ES-I3 (cell line): ENCODE results near the gene PAAF1.
"Not testable (repeated sequence)": the region's sequence is repeated elsewhere in the genome, so short reads cannot be mapped to it uniquely, and the experiment has no call there.

ENCODE experiments used
- H3K36me3 ChIP-seq: 2 replicates; pipeline ENCODE4 v1.6.1; 2013; ENCODE audit warnings: mild to moderate bottlenecking, low read length, control low read depth, moderate library complexity; ENCODE audit not compliant: insufficient read depth
- H3K4me1 ChIP-seq: 2 replicates; pipeline ENCODE4 v1.6.1; 2013; ENCODE audit warnings: mild to moderate bottlenecking, control low read depth, low read length; ENCODE audit not compliant: insufficient read depth
- H3K9ac ChIP-seq: 2 replicates; pipeline ENCODE4 v1.6.1; 2013; ENCODE audit warnings: low read depth, mild to moderate bottlenecking, low read length, moderate library complexity
- H3K9me3 ChIP-seq: 2 replicates; pipeline ENCODE4 v1.6.1; 2013; ENCODE audit warnings: mild to moderate bottlenecking, low read length, moderate library complexity; ENCODE audit not compliant: control insufficient read depth, insufficient read depth

PAAF1 gene

DNA sequence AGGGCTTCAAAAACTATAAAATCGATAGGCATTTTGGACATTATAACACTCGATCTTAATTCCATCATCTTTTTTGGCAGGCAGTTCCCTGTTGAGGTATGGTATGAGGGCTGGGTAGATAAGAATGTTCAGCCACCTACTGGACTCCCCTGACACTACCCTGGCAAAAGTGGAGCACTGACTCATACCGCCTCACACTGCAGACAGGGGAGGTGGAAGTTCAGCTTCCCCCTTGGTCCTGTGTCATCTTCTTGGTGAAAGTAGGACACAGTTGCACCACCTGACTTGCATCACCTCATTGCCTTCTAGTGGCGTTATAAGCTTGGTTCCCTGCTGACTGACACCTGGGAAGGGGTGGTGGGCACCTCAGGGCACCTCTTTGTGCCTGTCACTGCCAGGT lies 30.4 kb downstream of the PAAF1 start:
- no peak overlapping the region for H3K9ac ChIP-seq
- peaks cover 5% of the 10 kb centered on the region for H3K36me3 ChIP-seq
- no peaks in the 10 kb centered on the region for H3K9me3 ChIP-seq
- H3K4me1 ChIP-seq = no peaks in the 10 kb centered on the region

DNA sequence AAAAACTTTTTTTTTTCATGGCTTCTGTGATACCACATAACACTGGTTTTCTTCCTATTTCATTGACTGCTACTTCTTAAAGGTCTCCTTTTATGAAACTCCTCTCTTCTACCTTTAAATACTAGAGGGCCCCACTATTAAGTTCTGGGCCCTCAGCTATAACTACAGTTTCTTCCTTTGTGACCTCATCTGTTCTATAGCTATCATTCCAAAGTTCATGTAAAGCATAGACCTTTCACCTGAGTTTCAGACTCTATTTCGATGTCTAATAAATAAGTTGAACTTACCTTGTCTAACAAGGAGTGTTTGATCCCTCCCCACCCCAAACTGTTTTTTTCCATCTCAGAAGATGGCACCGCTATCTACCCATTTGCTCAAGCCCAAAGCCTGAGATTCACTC lies 35.2 kb downstream of the PAAF1 start:
- H3K36me3 ChIP-seq = peaks cover 9% of the 10 kb centered on the region; the same call in 1 of the 2 replicates
- H3K9ac ChIP-seq = no peak overlapping the region
- no peaks in the 10 kb centered on the region for H3K9me3 ChIP-seq
- no peaks in the 10 kb centered on the region for H3K4me1 ChIP-seq

GRCh38 chr11:73913472-73913871 lies 36.7 kb downstream of the PAAF1 start:
- Histone ChIP-seq H3K36me3 (peaks cover 9% of the 10 kb centered on the region; the same call in 1 of the 2 replicates), H3K9ac (no peak overlapping the region), H3K4me1 (no peaks in the 10 kb centered on the region), H3K9me3 (no peaks in the 10 kb centered on the region)

GRCh38 chr11:73914284-73914683 lies 37.5 kb downstream of the PAAF1 start:
- peaks cover 11% of the 10 kb centered on the region for H3K36me3 ChIP-seq
- no peak overlapping the region for H3K9ac ChIP-seq
- H3K4me1 ChIP-seq = no peaks in the 10 kb centered on the region
- no peaks in the 10 kb centered on the region for H3K9me3 ChIP-seq

DNA sequence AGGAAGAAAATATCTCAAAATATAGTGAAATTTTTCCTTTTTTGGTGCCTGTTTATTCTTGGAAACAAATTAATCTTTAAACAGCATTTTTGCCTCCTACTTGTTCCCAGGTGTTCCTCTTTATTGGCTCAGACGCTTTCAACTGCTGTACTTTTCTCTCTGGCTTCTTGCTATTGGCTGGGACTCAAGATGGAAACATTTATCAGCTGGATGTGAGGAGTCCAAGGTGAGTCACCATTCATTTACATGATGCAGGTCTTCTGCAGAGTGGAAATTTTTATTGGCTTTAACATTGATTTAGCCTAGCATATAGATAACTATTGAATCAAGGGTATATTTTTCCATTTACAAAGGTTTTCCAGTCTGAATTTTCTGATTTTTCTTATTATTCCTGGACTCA lies 39.6 kb downstream of the PAAF1 start:
- no peaks in the 10 kb centered on the region for H3K4me1 ChIP-seq
- H3K36me3 ChIP-seq = peaks cover 12% of the 10 kb centered on the region
- H3K9me3 ChIP-seq = no peaks in the 10 kb centered on the region
- no peak overlapping the region for H3K9ac ChIP-seq

DNA sequence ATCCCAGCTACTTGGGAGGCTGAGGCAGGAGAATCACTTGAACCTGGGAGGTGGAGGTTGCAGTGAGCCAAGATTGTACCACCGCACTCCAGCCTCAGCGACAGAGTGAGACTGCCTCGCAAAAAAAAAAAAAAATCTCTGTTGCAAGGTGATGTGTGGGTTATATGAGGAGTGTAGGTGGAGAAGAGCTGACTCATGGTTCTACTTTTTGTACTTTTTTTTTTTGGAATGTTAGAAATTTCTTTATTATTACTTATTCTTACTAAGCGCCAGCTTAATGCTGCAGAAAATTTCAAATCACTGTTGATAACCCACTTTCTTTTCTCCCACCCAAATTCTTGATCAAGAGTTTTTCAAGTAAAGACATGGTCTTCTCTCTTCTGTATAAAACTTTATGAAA lies 44.4 kb downstream of the PAAF1 start:
- no peaks in the 10 kb centered on the region for H3K4me1 ChIP-seq
- H3K9ac ChIP-seq = no peak overlapping the region
- peaks cover 8% of the 10 kb centered on the region for H3K36me3 ChIP-seq
- H3K9me3 ChIP-seq = no peaks in the 10 kb centered on the region

DNA sequence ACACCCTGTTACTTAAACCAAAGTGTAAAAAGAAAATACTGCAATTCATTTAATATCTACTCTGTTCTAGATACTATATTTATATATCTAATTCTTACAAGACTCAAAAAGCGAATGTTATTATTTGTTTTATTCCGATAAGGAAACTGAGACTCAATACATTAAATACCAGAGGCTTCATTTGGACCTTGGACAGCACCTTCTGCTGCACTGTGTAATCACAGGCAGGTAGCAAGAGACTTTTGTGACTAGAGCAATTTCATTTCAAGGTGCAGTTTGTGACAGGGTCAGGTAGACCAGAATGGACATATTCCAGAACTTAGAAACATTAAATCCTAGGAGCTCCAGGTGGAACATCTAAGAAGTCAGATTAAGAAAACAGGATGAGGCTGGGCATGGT lies 52.6 kb downstream of the PAAF1 start:
- H3K9ac ChIP-seq = no peak overlapping the region
- no peaks in the 10 kb centered on the region; the same call in 1 of the 2 replicates for H3K9me3 ChIP-seq
- H3K4me1 ChIP-seq = no peaks in the 10 kb centered on the region
- peaks cover 16% of the 10 kb centered on the region for H3K36me3 ChIP-seq

- Histone ChIP-seq H3K9ac (no peak overlapping the region), H3K9me3 (no peaks in the 10 kb centered on the region; the same call in 1 of the 2 replicates), H3K4me1 (no peaks in the 10 kb centered on the region), H3K36me3 (peaks cover 16% of the 10 kb centered on the region)
Measured at GRCh38 chr11:73931039-73931645, 54.3 kb downstream of the PAAF1 start.

GRCh38 chr11:73931951-73932350 lies 55.2 kb downstream of the PAAF1 start:
- H3K4me1 ChIP-seq = no peaks in the 10 kb centered on the region
- peaks cover 16% of the 10 kb centered on the region for H3K36me3 ChIP-seq
- H3K9ac ChIP-seq = no peak overlapping the region
- no peaks in the 10 kb centered on the region; the same call in 1 of the 2 replicates for H3K9me3 ChIP-seq

DNA sequence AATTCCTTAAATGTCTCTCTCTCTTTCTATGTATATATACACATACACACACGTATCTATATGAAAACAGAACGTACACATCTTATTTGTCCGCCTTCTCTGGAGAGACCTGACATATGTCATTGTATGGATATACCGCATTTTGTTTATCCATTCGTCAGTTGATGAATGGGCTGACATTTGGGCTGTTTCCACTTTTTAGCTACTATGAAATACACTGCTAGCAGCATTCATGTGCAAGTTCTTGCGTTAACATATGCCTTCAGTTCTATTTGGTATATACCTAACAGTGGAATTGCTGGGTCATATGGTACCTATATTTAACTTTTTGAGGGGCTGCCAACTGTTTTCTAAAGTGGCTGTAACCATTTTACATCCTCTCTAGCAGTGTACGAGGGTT lies 56.0 kb downstream of the PAAF1 start:
- Histone ChIP-seq H3K9me3 (no peaks in the 10 kb centered on the region; the same call in 1 of the 2 replicates), H3K9ac (no peak overlapping the region), H3K36me3 (peaks cover 13% of the 10 kb centered on the region), H3K4me1 (no peaks in the 10 kb centered on the region)

GRCh38 chr11:73936047-73936446 lies 59.2 kb downstream of the PAAF1 start:
- H3K9me3 ChIP-seq = peaks cover 18% of the 10 kb centered on the region
- H3K4me1 ChIP-seq, H3K9ac ChIP-seq, H3K36me3 ChIP-seq: not testable (repeated sequence)

- Histone ChIP-seq H3K9me3 (peaks cover 20% of the 10 kb centered on the region), H3K9ac (no peak overlapping the region), H3K4me1 (no peaks in the 10 kb centered on the region), H3K36me3 (peaks cover 3% of the 10 kb centered on the region)
Measured at GRCh38 chr11:73939096-73939495, 62.3 kb downstream of the PAAF1 start.

- H3K36me3 ChIP-seq = no peaks in the 10 kb centered on the region
- no peak overlapping the region for H3K9ac ChIP-seq
- H3K9me3 ChIP-seq = peaks cover 20% of the 10 kb centered on the region
- H3K4me1 ChIP-seq = no peaks in the 10 kb centered on the region
Measured at GRCh38 chr11:73940801-73941570, 64.2 kb downstream of the PAAF1 start.

DNA sequence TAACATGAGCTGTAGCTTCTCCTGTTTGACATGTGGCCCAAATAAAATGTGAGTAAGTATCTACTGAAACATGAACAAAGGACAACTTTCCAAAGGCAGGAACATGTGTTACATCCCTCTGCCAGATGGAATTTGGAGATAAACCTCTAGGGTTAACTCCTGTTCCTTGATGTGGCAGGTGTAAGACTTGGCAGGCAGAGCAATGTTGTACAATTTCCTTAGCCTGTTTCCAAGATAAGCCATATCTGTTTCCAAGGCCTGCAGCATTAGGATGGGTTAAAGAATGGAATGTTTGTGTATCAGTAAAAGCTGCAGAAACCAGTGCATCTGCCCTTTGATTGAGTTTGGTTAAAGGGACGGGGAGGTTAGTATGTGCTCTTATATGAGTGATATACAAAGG lies 65.2 kb downstream of the PAAF1 start:
- Histone ChIP-seq H3K36me3 (no peaks in the 10 kb centered on the region), H3K4me1 (no peaks in the 10 kb centered on the region), H3K9me3 (peaks cover 24% of the 10 kb centered on the region), H3K9ac (no peak overlapping the region)

GRCh38 chr11:73944085-73944484 lies 67.3 kb downstream of the PAAF1 start:
- no peaks in the 10 kb centered on the region for H3K36me3 ChIP-seq
- no peaks in the 10 kb centered on the region for H3K4me1 ChIP-seq
- H3K9ac ChIP-seq = no peak overlapping the region
- H3K9me3 ChIP-seq = peaks cover 21% of the 10 kb centered on the region; the same call in 1 of the 2 replicates
